PC-3 (cell line): ENCODE measurements around the gene C11orf97. TPM values are rescaled to one million over a fixed set of nuclear protein-coding genes. Genes with fewer than 3 reads are reported as not detected.

Experiments used
- ATAC-seq: fragments of 200-7000 bp; cut with Tn5 transposase; 2 replicates; pipeline ENCODE4 v1.9.1; 2020; ENCODE audit warnings: mild to moderate bottlenecking, moderate library complexity
- BruUV-seq: library from RNA; stranded (reverse); fragments of 400-500 nt; replicated peaks from 2 replicates; lab custom pipeline; 2021; lab: Mats Ljungman, UMichigan
- CTCF ChIA-PET: fragments of 300-600 bp; sonication (Branson Sonifier 250); formaldehyde crosslinking; loops from one replicate; lab custom pipeline; 2022; ENCODE audit warnings: antibody characterized with exemption; lab: Charles Lee
- POLR2A ChIA-PET: fragments of 300-600 bp; sonication (Branson Sonifier 250); formaldehyde crosslinking; loops from one replicate; lab custom pipeline; 2022; ENCODE audit warnings: antibody characterized with exemption; ENCODE audit not compliant: unreplicated experiment; lab: Charles Lee
- DNase-seq: peaks from one replicate; pipeline ENCODE4 v3.0.0-alpha.2; 2015
- H2AFZ ChIP-seq: fragments of 300-600 bp; sonication (generic); 2 replicates; pipeline ENCODE4 v1.6.0; 2016; ENCODE audit warnings: antibody characterized with exemption, low read length
- H3F3A ChIP-seq: fragments of 300-600 bp; sonication (generic); one replicate; pipeline ENCODE4 v1.6.0; 2017; ENCODE audit warnings: antibody characterized with exemption, low read length, control low read depth, mild to moderate bottlenecking; ENCODE audit not compliant: unreplicated experiment
- H3K27ac ChIP-seq: fragments of 300-600 bp; sonication (generic); 2 replicates; pipeline ENCODE4 v1.5.1; 2016; ENCODE audit warnings: mild to moderate bottlenecking, low read length
- H3K27me3 ChIP-seq: fragments of 300-600 bp; sonication (generic); 2 replicates; pipeline ENCODE4 v1.6.1; 2016; ENCODE audit warnings: low read length, mixed read lengths
- H3K36me3 ChIP-seq: fragments of 300-600 bp; sonication (generic); 2 replicates; pipeline ENCODE4 v1.6.1; 2016; ENCODE audit warnings: low read depth, mixed run types, low read length, mixed read lengths
- H3K4me1 ChIP-seq: fragments of 300-600 bp; sonication (generic); 2 replicates; pipeline ENCODE4 v1.5.1; 2016; ENCODE audit warnings: low read length; ENCODE audit not compliant: insufficient read depth
- H3K4me2 ChIP-seq: fragments of 300-600 bp; sonication (generic); 2 replicates; pipeline ENCODE4 v1.6.0; 2016; ENCODE audit warnings: low read length
- H3K4me3 ChIP-seq: fragments of 300-600 bp; sonication (generic); 2 replicates; pipeline ENCODE4 v1.5.1; 2016; ENCODE audit warnings: mild to moderate bottlenecking, low read length, mixed read lengths
- H3K79me2 ChIP-seq: fragments of 300-600 bp; sonication (generic); 2 replicates; pipeline ENCODE4 v1.6.1; 2017; ENCODE audit warnings: low read length, mixed read lengths
- H3K9ac ChIP-seq: fragments of 300-600 bp; sonication (generic); 2 replicates; pipeline ENCODE4 v1.6.0; 2016; ENCODE audit warnings: mild to moderate bottlenecking, low read length
- H3K9me2 ChIP-seq: fragments of 300-600 bp; sonication (generic); replicated peaks from 2 replicates; pipeline ENCODE4 v1.6.1; 2016; ENCODE audit warnings: mixed run types, low read length, mixed read lengths
- H3K9me3 ChIP-seq: fragments of 300-600 bp; sonication (generic); 2 replicates; pipeline ENCODE4 v1.6.1; 2016; ENCODE audit warnings: low read length, mixed read lengths
- H4K20me1 ChIP-seq: fragments of 300-600 bp; sonication (generic); 2 replicates; pipeline ENCODE4 v1.6.1; 2016; ENCODE audit warnings: low read length, mixed read lengths
- CTCF ChIP-seq: fragments of 300-600 bp; sonication (generic); conservative IDR thresholded peaks from 2 replicates; pipeline ENCODE4 v1.5.1; 2017; ENCODE audit warnings: antibody characterized with exemption, low read depth, mild to moderate bottlenecking, low read length
- EZH2 ChIP-seq: fragments of 300-600 bp; sonication (generic); IDR thresholded peaks from one replicate; pipeline ENCODE4 v1.6.1; 2017; ENCODE audit warnings: antibody characterized with exemption, mild to moderate bottlenecking, low read length; ENCODE audit not compliant: unreplicated experiment
- EZH2phosphoT487 ChIP-seq: fragments of 300-600 bp; sonication (generic); IDR thresholded peaks from 2 replicates; pipeline ENCODE4 v1.6.1; 2018; ENCODE audit warnings: mild to moderate bottlenecking, antibody characterized with exemption, low read length, borderline replicate concordance
- intact Hi-C: fragments of 100-400 bp; cut with micrococcal nuclease; formaldehyde crosslinking; loops from 2 replicates; pipeline ENCODE4 v1.9.0; 2023
- total RNA-seq: library from RNA; depleted of rRNA; stranded (reverse); fragments of >200 nt; gene quantifications from 2 replicates; pipeline ENCODE4 v1.2.3, GENCODE V29; 2014

The C11orf97 gene
- total RNA-seq, 1 experiment from 2014 or later = not detected

GRCh38 chr11:94518300-94518699 is 6.0 kb downstream of the C11orf97 start:
- Histone ChIP-seq H3F3A (no peaks in the 10 kb centered on the region), H3K27me3 (no peaks in the 10 kb centered on the region), H3K4me3 (no peak overlapping the region), H3K4me1 (peaks cover 2% of the 10 kb centered on the region), H3K4me2 (no peak overlapping the region), H3K36me3 (no peaks in the 10 kb centered on the region), H3K9ac (no peak overlapping the region), H3K9me3 (no peaks in the 10 kb centered on the region), H4K20me1 (no peaks in the 10 kb centered on the region), H2AFZ (no peak overlapping the region), H3K79me2 (no peaks in the 10 kb centered on the region), H3K27ac (no peak overlapping the region), H3K9me2 (no peaks in the 10 kb centered on the region)
- intact Hi-C loops = no loop called here
- ATAC-seq (no peak), DNase-seq (no peak)
- BruUV-seq = no TSS peak
- no peak for TF ChIP-seq CTCF
- no peak for TF ChIP-seq EZH2
- TF ChIP-seq EZH2phosphoT487 = no peak
- ChIA-PET POLR2A (no interaction called here), CTCF (no interaction called here)

GRCh38 chr11:94519478-94520084 is 7.3 kb downstream of the C11orf97 start:
- TF ChIP-seq EZH2 (no peak), EZH2phosphoT487 (no peak), CTCF (peak; percentile 86)
- DNase-seq (peak; percentile 76), ATAC-seq (peak; percentile 64)
- no peak overlapping the region for H3K9ac ChIP-seq
- BruUV-seq = no TSS peak
- H3K9me3 ChIP-seq = no peaks in the 10 kb centered on the region
- ChIA-PET POLR2A (no interaction called here), CTCF (interaction anchor here (0.6 kb wide), 1 partner anchor 1899 kb away, joined by 4 read pairs; no protein-coding TSS in a partner anchor)
- H3K27me3 ChIP-seq = no peaks in the 10 kb centered on the region
- no peaks in the 10 kb centered on the region for H4K20me1 ChIP-seq
- H2AFZ ChIP-seq = peak overlapping the region; percentile 66
- no peaks in the 10 kb centered on the region for H3K79me2 ChIP-seq
- H3K27ac ChIP-seq = no peak overlapping the region
- no peaks in the 10 kb centered on the region for H3K9me2 ChIP-seq
- no peaks in the 10 kb centered on the region for H3K4me1 ChIP-seq
- intact Hi-C loops = loop anchor here (1.0 kb wide), 2 partner anchors 44 to 84 kb away; no protein-coding TSS in a partner anchor
- no peaks in the 10 kb centered on the region for H3K36me3 ChIP-seq
- no peaks in the 10 kb centered on the region for H3F3A ChIP-seq
- H3K4me3 ChIP-seq = no peak overlapping the region; the same call in 1 of the 2 replicates
- peak overlapping the region; percentile 51 for H3K4me2 ChIP-seq

- Histone ChIP-seq H3K4me2 (no peak overlapping the region), H2AFZ (no peak overlapping the region), H3K36me3 (no peaks in the 10 kb centered on the region), H3K9me3 (no peaks in the 10 kb centered on the region), H3K4me1 (no peaks in the 10 kb centered on the region), H3K9ac (no peak overlapping the region), H3K4me3 (no peak overlapping the region), H3K9me2 (no peaks in the 10 kb centered on the region), H3K27ac (no peak overlapping the region), H3F3A (no peaks in the 10 kb centered on the region), H3K79me2 (no peaks in the 10 kb centered on the region), H4K20me1 (no peaks in the 10 kb centered on the region), H3K27me3 (no peaks in the 10 kb centered on the region)
- peak; percentile 84 for ATAC-seq
- intact Hi-C loops = no loop called here
- no TSS peak for BruUV-seq
- ChIA-PET CTCF (interaction anchor here (0.5 to 1.4 kb wide), 5 partner anchors 11 to 626 kb away, joined by 4 to 6 read pairs (median 4); partner anchors contain the start of gene FUT4), POLR2A (interaction anchor here (0.5 to 0.6 kb wide), 3 partner anchors 12 to 738 kb away, joined by 3 to 5 read pairs (median 3); partner anchors contain the start of gene MED17)
- DNase-seq = peak; percentile 56
- TF ChIP-seq EZH2phosphoT487 = no peak
- no peak for TF ChIP-seq EZH2
- TF ChIP-seq CTCF = peak; percentile 76
Measured at GRCh38 chr11:94521684-94522083, 9.4 kb downstream of the C11orf97 start.
